GM12878 (cell line): ENCODE data around the gene FAM228B. TPM values are rescaled to one million over a fixed set of nuclear protein-coding genes. Genes with fewer than 3 reads are reported as not detected.
A peak's percentile ranks its signal among the peaks of the same experiment; 100 is the strongest.

Source experiments
- EP300 ChIP-seq, 2 experiments: fragments of 150-350 bp in 1 of 2; IDR thresholded peaks; 2 replicates each; pipeline ENCODE4 v1.6.1; 2011 to 2012; ENCODE audit warnings: low read depth in 2 of 2, low read length in 2 of 2, borderline replicate concordance in 1 of 2, improper control_type of control experiment in 1 of 2, inconsistent platforms in 1 of 2; ENCODE audit not compliant: control insufficient read depth in 1 of 2
- GABPA ChIP-seq: IDR thresholded peaks from 2 replicates; pipeline ENCODE4 v1.6.1; 2014; ENCODE audit warnings: antibody characterized with exemption, low read depth, mild to moderate bottlenecking, inconsistent platforms
- MEF2A ChIP-seq: IDR thresholded peaks from 2 replicates; pipeline ENCODE4 v1.6.1; 2011; ENCODE audit warnings: low read depth, mild to moderate bottlenecking, low read length, moderate library complexity; ENCODE audit not compliant: insufficient read depth
- MYB ChIP-seq: fragments of 150-350 bp; IDR thresholded peaks from 2 replicates; pipeline ENCODE4 v1.6.1; 2014; ENCODE audit warnings: mild to moderate bottlenecking, low read depth, low read length, borderline replicate concordance
- NFYA ChIP-seq: IDR thresholded peaks from 2 replicates; pipeline ENCODE4 v1.6.1; 2011; ENCODE audit warnings: low read depth, mild to moderate bottlenecking, low read length, improper control_type of control experiment, borderline replicate concordance
- PML ChIP-seq: IDR thresholded peaks from 2 replicates; pipeline ENCODE4 v1.6.1; 2012; ENCODE audit warnings: low read length, inconsistent platforms
- POLR2A ChIP-seq: IDR thresholded peaks from 2 replicates; pipeline ENCODE4 v1.6.1; 2011; ENCODE audit warnings: low read depth, mild to moderate bottlenecking, low read length
- SIX5 ChIP-seq: IDR thresholded peaks from 2 replicates; pipeline ENCODE4 v1.6.1; 2011; ENCODE audit warnings: mild to moderate bottlenecking, low read depth, low read length, moderate library complexity; ENCODE audit not compliant: severe bottlenecking
- SPI1 ChIP-seq: IDR thresholded peaks from 2 replicates; pipeline ENCODE4 v1.6.1; 2011; ENCODE audit warnings: low read depth, mild to moderate bottlenecking, low read length, moderate library complexity, borderline replicate concordance; ENCODE audit not compliant: insufficient read depth
- SUPT20H ChIP-seq: IDR thresholded peaks from 2 replicates; pipeline ENCODE4 v1.6.1; 2011; ENCODE audit warnings: low read depth, mild to moderate bottlenecking, low read length, moderate library complexity, borderline replicate concordance; ENCODE audit not compliant: control insufficient read depth
- ZNF217 ChIP-seq: fragments of 450-650 bp; IDR thresholded peaks from 2 replicates; pipeline ENCODE4 v1.6.1; 2017; ENCODE audit warnings: antibody characterized with exemption, mild to moderate bottlenecking
- polyA plus RNA-seq, 11 experiments: library from polyadenylated mRNA; depleted of rRNA in 4 of 11; unstranded in 6 of 11; stranded (reverse) in 5 of 11; fragments of >200 nt; fragmentation: Nextera tagmentation in 4 of 11; fragmentation: Illumina TruSeq in 1 of 11; extraction: Ambion mirVana in 4 of 11; extraction: Trizol in 1 of 11; gene quantifications; 1 replicate in 1 of 11; 2 replicates in 10 of 11; pipeline versions ENCODE4 v1.2.1 to v1.2.3, GENCODE V29; 2011 to 2016; ENCODE audit warnings: inconsistent platforms in 2 of 11, missing spikeins in 2 of 11, low read depth in 1 of 11
- total RNA-seq, 4 experiments: library from RNA; depleted of rRNA in 3 of 4; stranded (reverse); fragments of >200 nt in 3 of 4; fragmentation: Illumina TruSeq in 1 of 4; extraction: Trizol in 1 of 4; gene quantifications; 2 replicates each; pipeline versions ENCODE4 v1.2.1 to v1.2.3, GENCODE V29; 2013 to 2021
- TF ChIP-seq, protein P1 (sequence below): IDR thresholded peaks from 2 replicates; pipeline ENCODE4 v1.6.1; 2012; ENCODE audit warnings: low read depth, low read length, improper control_type of control experiment
- TF ChIP-seq, protein P2 (sequence below): fragments of 450-650 bp; IDR thresholded peaks from 2 replicates; pipeline ENCODE4 v1.6.1; 2016; ENCODE audit warnings: mild to moderate bottlenecking, moderate library complexity, borderline replicate concordance
- TF ChIP-seq, protein P3 (sequence below): fragments of 450-650 bp; IDR thresholded peaks from 2 replicates; pipeline ENCODE4 v1.6.1; 2018; ENCODE audit warnings: borderline replicate concordance, mild to moderate bottlenecking; ENCODE audit not compliant: partially characterized antibody

FAM228B gene
- total and polyA plus RNA-seq, 10 of the 15 experiments (the other 5 are each of a cell fraction or from before 2014, with no cell fraction given): 3.9 to 11.0 (median 7.5) TPM

DNA sequence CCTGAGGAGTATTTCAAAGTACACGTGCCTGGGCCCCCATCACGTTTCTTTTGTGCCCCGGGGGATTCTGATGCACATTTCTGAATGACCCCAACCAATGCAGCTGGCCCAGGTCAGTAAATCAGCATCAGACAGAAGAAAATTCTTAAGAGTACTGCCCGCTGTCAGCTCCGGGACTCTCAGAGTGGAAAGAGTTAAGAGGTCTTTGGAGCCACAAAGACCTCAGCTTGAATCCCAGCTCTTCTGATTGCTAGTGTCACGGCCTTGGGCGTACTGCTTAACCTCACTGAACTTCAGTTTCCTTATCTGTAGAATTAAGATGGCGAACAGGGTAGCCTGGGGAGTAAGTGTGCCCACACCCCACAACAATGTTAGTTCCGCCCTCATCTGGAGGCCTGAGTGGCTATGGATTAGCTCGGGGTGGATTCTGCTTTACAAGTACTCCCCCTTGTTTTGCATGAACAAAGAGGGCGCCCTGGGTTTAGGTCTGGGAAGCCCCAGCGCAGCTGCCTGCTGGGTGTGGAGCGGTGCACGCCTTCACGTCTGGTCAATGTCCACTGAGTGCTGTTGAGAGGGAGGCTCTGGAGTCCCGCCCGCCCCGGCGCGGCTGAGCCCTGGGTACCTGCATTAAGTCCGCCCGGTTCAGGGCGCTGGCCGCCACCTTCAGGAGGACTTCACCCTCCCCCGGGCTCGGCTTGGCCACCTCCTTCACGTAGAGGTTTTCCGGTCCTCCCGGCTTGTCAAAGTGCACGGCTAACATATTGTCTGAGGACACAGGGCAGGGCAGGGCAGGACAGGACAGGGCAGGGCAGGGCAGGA, 39.5 kb upstream of the FAM228B start (continued):
- TF ChIP-seq SPI1: peak; percentile 40; the same call in 1 of the 2 replicates
- TF ChIP-seq POLR2A: peak; percentile 91
- TF ChIP-seq PML: peak; percentile 67
- TF ChIP-seq SUPT20H: no peak
- TF ChIP-seq ZNF217: no peak
- TF ChIP-seq SIX5: no peak
- TF ChIP-seq MYB: no peak
- TF ChIP-seq, protein P1, sequence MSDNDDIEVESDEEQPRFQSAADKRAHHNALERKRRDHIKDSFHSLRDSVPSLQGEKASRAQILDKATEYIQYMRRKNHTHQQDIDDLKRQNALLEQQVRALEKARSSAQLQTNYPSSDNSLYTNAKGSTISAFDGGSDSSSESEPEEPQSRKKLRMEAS: peak; percentile 58
- no peak for TF ChIP-seq EP300 (IDR thresholded peaks at IDR 0.05; ENCODE audit: borderline replicate concordance in 1 of 2, control insufficient read depth in 1 of 2, low read depth in 2 of 2, low read length in 2 of 2)
- TF ChIP-seq GABPA: no peak
- TF ChIP-seq NFYA: no peak
- 0 out of 2 replicates have a peak, but pooled peaks have one; percentile 9 for TF ChIP-seq MEF2A
- TF ChIP-seq, protein P2, sequence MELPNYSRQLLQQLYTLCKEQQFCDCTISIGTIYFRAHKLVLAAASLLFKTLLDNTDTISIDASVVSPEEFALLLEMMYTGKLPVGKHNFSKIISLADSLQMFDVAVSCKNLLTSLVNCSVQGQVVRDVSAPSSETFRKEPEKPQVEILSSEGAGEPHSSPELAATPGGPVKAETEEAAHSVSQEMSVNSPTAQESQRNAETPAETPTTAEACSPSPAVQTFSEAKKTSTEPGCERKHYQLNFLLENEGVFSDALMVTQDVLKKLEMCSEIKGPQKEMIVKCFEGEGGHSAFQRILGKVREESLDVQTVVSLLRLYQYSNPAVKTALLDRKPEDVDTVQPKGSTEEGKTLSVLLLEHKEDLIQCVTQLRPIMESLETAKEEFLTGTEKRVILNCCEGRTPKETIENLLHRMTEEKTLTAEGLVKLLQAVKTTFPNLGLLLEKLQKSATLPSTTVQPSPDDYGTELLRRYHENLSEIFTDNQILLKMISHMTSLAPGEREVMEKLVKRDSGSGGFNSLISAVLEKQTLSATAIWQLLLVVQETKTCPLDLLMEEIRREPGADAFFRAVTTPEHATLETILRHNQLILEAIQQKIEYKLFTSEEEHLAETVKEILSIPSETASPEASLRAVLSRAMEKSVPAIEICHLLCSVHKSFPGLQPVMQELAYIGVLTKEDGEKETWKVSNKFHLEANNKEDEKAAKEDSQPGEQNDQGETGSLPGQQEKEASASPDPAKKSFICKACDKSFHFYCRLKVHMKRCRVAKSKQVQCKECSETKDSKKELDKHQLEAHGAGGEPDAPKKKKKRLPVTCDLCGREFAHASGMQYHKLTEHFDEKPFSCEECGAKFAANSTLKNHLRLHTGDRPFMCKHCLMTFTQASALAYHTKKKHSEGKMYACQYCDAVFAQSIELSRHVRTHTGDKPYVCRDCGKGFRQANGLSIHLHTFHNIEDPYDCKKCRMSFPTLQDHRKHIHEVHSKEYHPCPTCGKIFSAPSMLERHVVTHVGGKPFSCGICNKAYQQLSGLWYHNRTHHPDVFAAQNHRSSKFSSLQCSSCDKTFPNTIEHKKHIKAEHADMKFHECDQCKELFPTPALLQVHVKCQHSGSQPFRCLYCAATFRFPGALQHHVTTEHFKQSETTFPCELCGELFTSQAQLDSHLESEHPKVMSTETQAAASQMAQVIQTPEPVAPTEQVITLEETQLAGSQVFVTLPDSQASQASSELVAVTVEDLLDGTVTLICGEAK: no peak; the same call in 1 of the 2 replicates
- TF ChIP-seq, protein P3, sequence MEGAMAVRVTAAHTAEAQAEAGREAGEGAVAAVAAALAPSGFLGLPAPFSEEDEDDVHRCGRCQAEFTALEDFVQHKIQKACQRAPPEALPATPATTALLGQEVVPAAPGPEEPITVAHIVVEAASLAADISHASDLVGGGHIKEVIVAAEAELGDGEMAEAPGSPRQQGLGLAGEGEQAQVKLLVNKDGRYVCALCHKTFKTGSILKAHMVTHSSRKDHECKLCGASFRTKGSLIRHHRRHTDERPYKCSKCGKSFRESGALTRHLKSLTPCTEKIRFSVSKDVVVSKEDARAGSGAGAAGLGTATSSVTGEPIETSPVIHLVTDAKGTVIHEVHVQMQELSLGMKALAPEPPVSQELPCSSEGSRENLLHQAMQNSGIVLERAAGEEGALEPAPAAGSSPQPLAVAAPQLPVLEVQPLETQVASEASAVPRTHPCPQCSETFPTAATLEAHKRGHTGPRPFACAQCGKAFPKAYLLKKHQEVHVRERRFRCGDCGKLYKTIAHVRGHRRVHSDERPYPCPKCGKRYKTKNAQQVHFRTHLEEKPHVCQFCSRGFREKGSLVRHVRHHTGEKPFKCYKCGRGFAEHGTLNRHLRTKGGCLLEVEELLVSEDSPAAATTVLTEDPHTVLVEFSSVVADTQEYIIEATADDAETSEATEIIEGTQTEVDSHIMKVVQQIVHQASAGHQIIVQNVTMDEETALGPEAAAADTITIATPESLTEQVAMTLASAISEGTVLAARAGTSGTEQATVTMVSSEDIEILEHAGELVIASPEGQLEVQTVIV: no peak
